Measurements from ENCODE around the gene SLC45A1.

Gene SLC45A1

DNA sequence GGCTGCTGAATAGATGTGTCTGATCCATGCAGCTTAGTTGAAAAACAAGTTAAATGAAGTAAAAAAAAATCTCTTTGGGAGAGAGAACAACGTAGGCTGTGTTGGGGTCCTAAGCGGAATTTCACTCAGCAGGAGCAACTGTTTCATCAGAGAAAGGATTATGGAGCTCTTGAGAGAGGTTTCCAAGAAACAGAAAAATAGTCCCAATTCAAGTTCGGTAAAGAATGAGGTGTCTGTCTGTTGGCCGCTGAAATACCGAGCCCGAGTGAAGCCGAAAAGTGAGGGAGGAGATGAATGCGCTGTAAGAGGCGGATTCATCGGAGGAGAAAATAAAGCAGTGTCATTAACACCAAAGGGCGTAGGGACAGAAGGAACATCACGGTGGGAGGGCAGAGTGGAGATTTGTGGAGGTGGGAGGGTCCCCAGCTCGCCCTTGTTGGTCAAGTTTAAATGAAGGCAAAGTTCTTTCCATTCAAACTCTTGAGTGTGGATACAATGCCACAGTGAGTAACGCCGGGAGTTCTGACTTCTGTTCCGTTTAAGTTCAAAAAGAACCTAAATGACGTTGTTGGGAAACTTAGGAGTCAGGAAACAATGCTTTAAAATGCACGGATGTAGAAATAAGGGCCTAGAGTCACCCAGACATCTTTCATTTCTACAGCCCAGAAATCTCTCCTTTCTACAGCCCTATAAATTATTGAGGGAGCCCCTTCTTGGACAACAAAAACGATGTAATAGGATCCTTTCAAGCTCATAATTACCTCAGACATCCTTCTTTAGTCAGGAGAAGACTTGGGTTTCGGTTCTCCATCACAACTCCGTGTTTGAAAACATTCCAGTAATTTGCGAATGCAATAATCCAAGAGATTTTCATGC, 15.6 kb upstream of the SLC45A1 start:
- no peak overlapping the region for H3K27ac ChIP-seq
- no peak overlapping the region for H3K4me3 ChIP-seq
- no peaks in the 10 kb centered on the region for H3K9me3 ChIP-seq (ENCODE audit: low read depth, low read length)
- no peaks in the 10 kb centered on the region for H3K36me3 ChIP-seq (ENCODE audit: insufficient read depth, low read length)
- no peak overlapping the region for H3K9ac ChIP-seq (ENCODE audit: insufficient read length)
- DNase-seq (ENCODE audit: low read depth, low spot score), result no peak
- TF ChIP-seq FOXP2 (optimal IDR thresholded peaks at IDR 0.05; ENCODE audit: control extremely low read depth, extremely low read length, insufficient read depth), result no peak
- TF ChIP-seq EZH2 (IDR thresholded peaks at IDR 0.05), result no peak
- TF ChIP-seq POLR2AphosphoS5 (IDR thresholded peaks at IDR 0.05; ENCODE audit: borderline replicate concordance, low read depth, low read length), result no peak

DNA sequence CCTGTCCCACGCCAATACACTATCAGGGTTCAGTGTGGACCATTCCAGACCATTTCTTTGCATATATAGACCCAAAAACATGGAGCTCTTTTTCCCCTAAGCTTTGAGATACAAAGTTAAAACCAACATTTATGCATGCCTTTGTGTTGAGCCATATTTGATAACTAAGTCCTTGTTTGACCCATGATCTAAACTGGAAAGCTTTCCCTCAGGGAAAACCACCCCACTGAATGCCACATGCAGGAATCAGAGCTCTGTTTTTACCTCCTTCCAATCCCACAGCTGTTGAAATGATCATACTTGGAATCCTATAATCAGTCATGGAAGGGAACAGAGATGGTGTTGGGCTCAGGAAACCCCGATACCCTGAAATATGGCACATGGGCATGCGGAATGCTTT, 14.8 kb upstream of the SLC45A1 start:
- TF ChIP-seq FOXP2 (optimal IDR thresholded peaks at IDR 0.05; ENCODE audit: control extremely low read depth, extremely low read length, insufficient read depth) (no peak), EZH2 (IDR thresholded peaks at IDR 0.05) (no peak), POLR2AphosphoS5 (IDR thresholded peaks at IDR 0.05; ENCODE audit: borderline replicate concordance, low read depth, low read length) (no peak)
- no peak for DNase-seq (ENCODE audit: low read depth, low spot score)
- no peak overlapping the region for H3K27ac ChIP-seq

DNA sequence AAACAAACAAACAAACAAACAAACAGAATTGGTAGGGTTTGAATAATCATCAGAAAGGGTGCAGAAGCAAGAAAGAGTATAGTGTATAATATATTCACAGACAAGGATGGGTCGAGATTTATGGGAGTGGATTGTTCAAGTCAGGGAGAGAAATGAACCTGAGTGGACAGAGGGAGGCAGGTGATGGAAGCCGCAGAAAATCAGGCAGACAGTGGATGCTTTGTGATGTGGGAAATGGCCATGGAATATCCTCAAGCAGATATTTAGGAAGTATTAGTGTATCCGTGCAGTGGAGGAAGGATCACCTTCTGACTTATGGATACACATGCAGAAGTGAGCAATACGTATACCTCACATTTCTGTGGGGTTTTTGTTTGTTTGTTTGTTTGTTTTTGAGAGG, 14.0 kb upstream of the SLC45A1 start:
- Histone ChIP-seq H3K9ac (ENCODE audit: insufficient read length) (no peak overlapping the region), H3K9me3 (ENCODE audit: low read depth, low read length) (no peaks in the 10 kb centered on the region), H3K36me3 (ENCODE audit: insufficient read depth, low read length) (no peaks in the 10 kb centered on the region), H3K4me3 (no peak overlapping the region), H3K27ac (no peak overlapping the region)
- TF ChIP-seq POLR2AphosphoS5 (IDR thresholded peaks at IDR 0.05; ENCODE audit: borderline replicate concordance, low read depth, low read length), result no peak
- TF ChIP-seq FOXP2 (optimal IDR thresholded peaks at IDR 0.05; ENCODE audit: control extremely low read depth, extremely low read length, insufficient read depth), result no peak
- TF ChIP-seq EZH2 (IDR thresholded peaks at IDR 0.05), result no peak
- DNase-seq (ENCODE audit: low read depth, low spot score), result no peak

More for the DNA sequence above, 14.8 kb upstream of the SLC45A1 start:
- H3K9ac ChIP-seq (ENCODE audit: insufficient read length), result no peak overlapping the region
- H3K9me3 ChIP-seq (ENCODE audit: low read depth, low read length), result no peaks in the 10 kb centered on the region
- H3K4me3 ChIP-seq, result no peak overlapping the region
- H3K36me3 ChIP-seq (ENCODE audit: insufficient read depth, low read length), result no peaks in the 10 kb centered on the region

DNA sequence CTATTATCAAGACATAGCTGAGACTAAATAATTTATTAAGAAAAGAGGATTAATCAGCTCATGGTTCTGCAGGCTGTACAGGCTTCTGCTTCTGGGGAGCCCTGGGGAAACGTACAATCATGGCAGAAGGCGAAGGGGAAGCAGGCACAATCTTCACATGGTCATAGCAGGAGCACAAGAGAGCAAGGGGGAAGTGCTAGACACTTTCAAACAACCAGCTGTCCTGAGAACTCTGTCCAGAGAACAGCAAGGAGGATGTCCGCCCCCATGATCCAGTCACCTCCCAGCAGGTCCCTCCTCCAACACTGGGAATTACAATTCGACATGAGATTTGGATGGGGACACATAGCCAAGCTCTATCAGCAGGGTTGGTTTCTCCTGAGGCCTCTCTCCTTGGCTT, 10.3 kb upstream of the SLC45A1 start:
- H3K27ac ChIP-seq, result no peak overlapping the region
- no peak for DNase-seq (ENCODE audit: low read depth, low spot score)
- no peaks in the 10 kb centered on the region for H3K36me3 ChIP-seq (ENCODE audit: insufficient read depth, low read length)
- TF ChIP-seq POLR2AphosphoS5 (IDR thresholded peaks at IDR 0.05; ENCODE audit: borderline replicate concordance, low read depth, low read length) (no peak), EZH2 (IDR thresholded peaks at IDR 0.05) (no peak), FOXP2 (optimal IDR thresholded peaks at IDR 0.05; ENCODE audit: control extremely low read depth, extremely low read length, insufficient read depth) (no peak)
- no peak overlapping the region for H3K4me3 ChIP-seq
- H3K9ac ChIP-seq (ENCODE audit: insufficient read length), result no peak overlapping the region
- H3K9me3 ChIP-seq (ENCODE audit: low read depth, low read length), result no peaks in the 10 kb centered on the region

DNA sequence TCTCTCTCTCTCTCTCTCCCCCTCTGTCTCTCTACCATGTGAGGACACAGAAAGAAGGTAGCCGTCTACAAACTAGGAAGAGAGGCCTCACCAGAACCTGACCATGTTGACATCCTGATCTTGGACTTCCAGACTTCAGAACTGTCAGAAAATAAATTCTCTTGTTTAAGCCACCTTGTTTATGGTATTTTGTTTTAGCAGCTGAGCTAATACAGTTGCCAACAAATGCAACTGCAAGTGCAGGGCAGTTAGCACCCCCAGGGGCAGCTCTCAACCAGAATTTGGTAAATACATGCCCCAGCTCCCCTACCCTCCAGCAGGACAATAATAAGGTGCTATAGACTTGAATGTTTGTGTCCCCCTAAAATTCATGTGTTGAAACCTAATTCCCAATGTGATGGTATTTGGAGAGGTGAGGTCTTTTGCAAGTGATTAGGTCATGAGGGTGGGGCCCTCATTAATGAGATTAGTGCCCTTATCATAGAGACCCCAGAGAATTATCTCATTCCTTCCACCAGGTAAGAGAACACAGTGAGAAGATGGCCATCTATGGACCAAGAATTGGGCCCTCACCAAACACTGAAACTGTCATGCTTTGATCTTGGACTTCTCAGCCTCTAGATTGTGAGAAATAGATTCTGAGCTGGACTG, 6.7 kb upstream of the SLC45A1 start:
- Histone ChIP-seq H3K27ac (no peak overlapping the region), H3K9ac (ENCODE audit: insufficient read length) (no peak overlapping the region), H3K36me3 (ENCODE audit: insufficient read depth, low read length) (no peaks in the 10 kb centered on the region), H3K9me3 (ENCODE audit: low read depth, low read length) (no peaks in the 10 kb centered on the region), H3K4me3 (no peak overlapping the region)
- TF ChIP-seq FOXP2 (optimal IDR thresholded peaks at IDR 0.05; ENCODE audit: control extremely low read depth, extremely low read length, insufficient read depth) (no peak), POLR2AphosphoS5 (IDR thresholded peaks at IDR 0.05; ENCODE audit: borderline replicate concordance, low read depth, low read length) (no peak), EZH2 (IDR thresholded peaks at IDR 0.05) (no peak)
- no peak for DNase-seq (ENCODE audit: low read depth, low spot score)

DNA sequence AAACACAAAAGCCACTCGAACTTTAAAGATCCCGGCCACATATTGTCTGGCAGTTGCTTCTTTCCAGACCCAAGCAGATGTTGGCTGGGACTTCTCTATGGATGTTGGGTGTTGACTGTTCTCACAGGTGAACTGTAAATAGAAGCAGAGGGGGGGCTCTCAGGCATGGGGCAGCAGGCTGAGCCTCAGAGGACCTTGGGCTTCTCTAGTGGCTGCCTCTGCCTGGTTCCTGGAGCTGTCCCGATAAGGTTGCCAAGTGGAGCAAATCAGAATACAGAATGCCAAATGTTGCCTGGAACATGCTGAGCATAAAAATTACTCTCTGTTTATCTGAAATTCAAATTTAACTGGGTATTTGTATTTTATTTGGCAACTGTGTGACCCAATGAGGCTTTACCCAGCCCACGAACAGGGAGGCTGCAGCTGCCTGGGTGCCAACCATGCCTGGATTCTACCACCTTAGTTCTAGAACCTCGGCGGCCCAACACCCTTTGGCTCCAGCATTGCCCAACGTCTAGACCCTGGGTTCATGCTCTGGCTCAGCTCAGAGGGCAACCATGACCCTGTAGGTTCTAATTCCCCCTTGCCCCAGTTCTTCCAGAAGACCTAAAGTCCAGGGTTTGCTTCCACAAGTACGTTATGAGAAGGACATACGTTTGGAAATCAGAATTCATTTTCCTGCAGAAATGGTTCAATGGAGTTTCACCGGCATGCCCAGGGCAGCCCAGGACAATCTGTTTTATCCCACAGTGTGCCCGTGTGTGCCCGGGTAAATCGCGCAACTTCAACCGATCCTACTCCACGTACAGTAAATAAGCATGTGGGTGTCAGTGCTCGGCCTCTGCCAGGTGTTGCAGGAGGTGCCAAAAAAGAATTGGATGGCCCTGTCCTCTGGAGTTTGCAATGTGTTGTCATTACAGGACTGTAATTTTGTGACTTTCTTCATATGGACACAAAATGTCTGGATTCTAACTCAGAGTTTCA, 5.4 kb upstream of the SLC45A1 start:
- no peak for DNase-seq (ENCODE audit: low read depth, low spot score)
- Histone ChIP-seq H3K27ac (no peak overlapping the region), H3K4me3 (no peak overlapping the region), H3K9ac (ENCODE audit: insufficient read length) (no peak overlapping the region), H3K36me3 (ENCODE audit: insufficient read depth, low read length) (no peaks in the 10 kb centered on the region), H3K9me3 (ENCODE audit: low read depth, low read length) (no peaks in the 10 kb centered on the region)
- no peak for TF ChIP-seq EZH2 (IDR thresholded peaks at IDR 0.05)
- TF ChIP-seq POLR2AphosphoS5 (IDR thresholded peaks at IDR 0.05; ENCODE audit: borderline replicate concordance, low read depth, low read length), result no peak

DNA sequence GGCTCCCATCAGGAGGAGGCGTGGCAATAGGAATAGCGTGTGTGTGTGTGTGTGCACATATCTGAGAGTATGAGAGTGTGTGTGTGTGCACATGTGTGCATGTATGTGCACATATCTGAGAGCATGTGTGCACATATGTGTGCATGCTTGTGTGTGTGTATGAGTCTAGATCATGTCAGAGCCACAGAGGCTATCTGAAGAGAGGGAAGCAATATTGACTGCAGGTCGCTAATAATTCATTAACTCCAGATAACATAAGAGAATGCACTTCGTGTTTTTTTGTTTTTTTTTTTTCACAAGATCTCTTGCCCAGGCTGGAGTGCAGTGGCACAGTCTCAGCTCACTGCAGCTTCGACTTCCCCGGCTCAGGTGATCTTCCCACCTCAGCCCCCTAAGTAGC, 4.7 kb upstream of the SLC45A1 start:
- Histone ChIP-seq H3K27ac (no peak overlapping the region), H3K36me3 (ENCODE audit: insufficient read depth, low read length) (no peaks in the 10 kb centered on the region), H3K4me3 (no peak overlapping the region), H3K9me3 (ENCODE audit: low read depth, low read length) (no peaks in the 10 kb centered on the region), H3K9ac (ENCODE audit: insufficient read length) (no peak overlapping the region)
- DNase-seq (ENCODE audit: low read depth, low spot score), result no peak
- TF ChIP-seq EZH2 (IDR thresholded peaks at IDR 0.05) (no peak), POLR2AphosphoS5 (IDR thresholded peaks at IDR 0.05; ENCODE audit: borderline replicate concordance, low read depth, low read length) (no peak), FOXP2 (optimal IDR thresholded peaks at IDR 0.05; ENCODE audit: control extremely low read depth, extremely low read length, insufficient read depth) (no peak)

All from SK-N-MC (cell line).